WTC11 (cell line): ENCODE measurements around the gene ABCA12. TPM values are rescaled to one million over a fixed set of nuclear protein-coding genes. Genes with fewer than 3 reads are reported as not detected.

Source experiments
- ATAC-seq: fragments of 200-7000 bp; cut with Tn5 transposase; 2 replicates; pipeline ENCODE4 v1.10.0; 2021; ENCODE audit warnings: mild to moderate bottlenecking, moderate library complexity
- CTCF ChIA-PET: fragments of 300-600 bp; sonication (Branson Sonifier 250); formaldehyde crosslinking; loops from one replicate; lab custom pipeline; 2021; ENCODE audit warnings: antibody characterized with exemption; lab: Charles Lee
- POLR2A ChIA-PET: fragments of 350-600 bp; sonication (Branson Sonifier 250); formaldehyde crosslinking; loops from one replicate; lab custom pipeline; 2021; ENCODE audit warnings: antibody characterized with exemption; lab: Charles Lee
- DNase-seq: peaks from one replicate; pipeline ENCODE4 v3.0.0; 2021; ENCODE audit warnings: low spot score
- H3K27ac Mint-ChIP-seq: 2 replicates; pipeline ENCODE4 v1.8.0; 2021; ENCODE audit warnings: mixed read lengths
- H3K27me3 Mint-ChIP-seq: 2 replicates; pipeline ENCODE4 v1.8.0; 2021; ENCODE audit warnings: low read depth, mild to moderate bottlenecking, moderate library complexity, mixed read lengths
- H3K36me3 Mint-ChIP-seq: 2 replicates; pipeline ENCODE4 v1.8.0; 2021; ENCODE audit warnings: mixed read lengths
- H3K4me1 Mint-ChIP-seq: 2 replicates; pipeline ENCODE4 v1.8.0; 2022; ENCODE audit warnings: mixed read lengths
- H3K4me3 Mint-ChIP-seq: 2 replicates; pipeline ENCODE4 v1.8.0; 2021; ENCODE audit warnings: mild to moderate bottlenecking, moderate library complexity, mixed read lengths
- H3K9me3 Mint-ChIP-seq: 2 replicates; pipeline ENCODE4 v1.8.0; 2021; ENCODE audit warnings: mixed read lengths
- ATF6 ChIP-seq: sonication (generic); formaldehyde crosslinking; IDR thresholded peaks from 2 replicates; pipeline ENCODE4 v1.8.1; 2023; ENCODE audit warnings: mild to moderate bottlenecking, missing genetic modification reagents
- CDX4 ChIP-seq: fragments of 250-450 bp; sonication (Bioruptor Pico); IDR thresholded peaks from 2 replicates; pipeline ENCODE4 v1.9.0; 2021; ENCODE audit warnings: moderate library complexity, mild to moderate bottlenecking, inconsistent platforms, borderline replicate concordance
- CREB1 ChIP-seq: sonication (generic); formaldehyde crosslinking; IDR thresholded peaks from 2 replicates; pipeline ENCODE4 v1.8.0; 2023; ENCODE audit warnings: mild to moderate bottlenecking, missing genetic modification reagents
- E2F1 ChIP-seq: sonication (generic); formaldehyde crosslinking; IDR thresholded peaks from 2 replicates; pipeline ENCODE4 v1.8.0; 2022; ENCODE audit warnings: mild to moderate bottlenecking, missing genetic modification reagents
- E2F4 ChIP-seq: sonication (generic); formaldehyde crosslinking; IDR thresholded peaks from 2 replicates; pipeline ENCODE4 v1.8.1; 2022; ENCODE audit warnings: low read depth, mild to moderate bottlenecking, moderate library complexity, missing genetic modification reagents, borderline replicate concordance
- FOXP4 ChIP-seq: sonication (generic); formaldehyde crosslinking; IDR thresholded peaks from 2 replicates; pipeline ENCODE4 v1.8.0; 2022; ENCODE audit warnings: mild to moderate bottlenecking, missing genetic modification reagents
- GRHL2 ChIP-seq: fragments of 250-450 bp; sonication (Bioruptor Pico); IDR thresholded peaks from 2 replicates; pipeline ENCODE4 v1.8.0; 2022; ENCODE audit warnings: mild to moderate bottlenecking, moderate library complexity; ENCODE audit not compliant: insufficient replicate concordance, severe bottlenecking
- GTF2I ChIP-seq: fragments of 250-450 bp; sonication (Bioruptor Pico); conservative IDR thresholded peaks from 2 replicates; pipeline ENCODE4 v1.4.0; 2021; ENCODE audit warnings: mild to moderate bottlenecking
- IRF1 ChIP-seq: sonication (generic); formaldehyde crosslinking; IDR thresholded peaks from 2 replicates; pipeline ENCODE4 v1.8.0; 2023; ENCODE audit warnings: missing genetic modification reagents
- IRF2 ChIP-seq: sonication (generic); formaldehyde crosslinking; IDR thresholded peaks from 2 replicates; pipeline ENCODE4 v1.8.0; 2022; ENCODE audit warnings: low read depth, missing genetic modification reagents, borderline replicate concordance
- JUN ChIP-seq: sonication (generic); formaldehyde crosslinking; IDR thresholded peaks from 2 replicates; pipeline ENCODE4 v1.8.0; 2023; ENCODE audit warnings: mild to moderate bottlenecking, missing genetic modification reagents
- MYBL2 ChIP-seq: sonication (generic); formaldehyde crosslinking; IDR thresholded peaks from 2 replicates; pipeline ENCODE4 v1.8.1; 2023; ENCODE audit warnings: mild to moderate bottlenecking, moderate library complexity, missing genetic modification reagents
- NFATC4 ChIP-seq: fragments of 250-450 bp; sonication (Bioruptor Pico); IDR thresholded peaks from 2 replicates; pipeline ENCODE4 v1.9.0; 2021; ENCODE audit warnings: mild to moderate bottlenecking
- NFE2L1 ChIP-seq: sonication (generic); formaldehyde crosslinking; IDR thresholded peaks from 2 replicates; pipeline ENCODE4 v1.8.1; 2023; ENCODE audit warnings: missing genetic modification reagents
- RORB ChIP-seq: fragments of 250-450 bp; sonication (Bioruptor Pico); IDR thresholded peaks from 2 replicates; pipeline ENCODE4 v1.9.0; 2021; ENCODE audit warnings: mild to moderate bottlenecking
- SOX15 ChIP-seq: fragments of 250-450 bp; sonication (Bioruptor Pico); IDR thresholded peaks from 2 replicates; pipeline ENCODE4 v1.9.0; 2021; ENCODE audit warnings: mild to moderate bottlenecking
- ZSCAN18 ChIP-seq: fragments of 250-450 bp; sonication (Bioruptor Pico); IDR thresholded peaks from 2 replicates; pipeline ENCODE4 v2.1.2; 2022; ENCODE audit warnings: mild to moderate bottlenecking, moderate library complexity
- total RNA-seq: library from RNA; stranded (reverse); gene quantifications from 3 replicates; pipeline ENCODE4 v1.2.3, GENCODE V29; 2021

ABCA12 gene
- total RNA-seq, 1 experiment from 2014 or later = 0.04 TPM

GRCh38 chr2:215107216-215108056 lies 31.0 kb downstream of the ABCA12 start (continued):
- TF ChIP-seq ATF6 (CRISPR knock-in tag) = no peak
- TF ChIP-seq IRF1 (CRISPR knock-in tag) = no peak
- TF ChIP-seq CDX4 = no peak
- TF ChIP-seq, all 79 proteins: peak for 0

- Mint-ChIP-seq H3K27me3 (no peaks in the 10 kb centered on the region), H3K4me1 (no peaks in the 10 kb centered on the region), H3K27ac (no peak overlapping the region), H3K36me3 (no peaks in the 10 kb centered on the region), H3K4me3 (no peak overlapping the region), H3K9me3 (no peaks in the 10 kb centered on the region)
- no peak for ATAC-seq
- TF ChIP-seq NFATC4 (no peak), CDX4 (no peak), GRHL2 (CRISPR knock-in tag) (no peak), RORB (CRISPR knock-in tag) (no peak), NFE2L1 (CRISPR knock-in tag) (no peak), ZSCAN18 (no peak), E2F4 (CRISPR knock-in tag) (no peak), GTF2I (no peak), CREB1 (CRISPR knock-in tag) (no peak), JUN (CRISPR knock-in tag) (no peak)
- DNase-seq = no peak
- ChIA-PET POLR2A (no interaction called here), CTCF (no interaction called here)
Measured at GRCh38 chr2:215105607-215106354, 32.6 kb downstream of the ABCA12 start.

GRCh38 chr2:215104226-215104625 lies 34.2 kb downstream of the ABCA12 start:
- ChIA-PET CTCF (no interaction called here), POLR2A (interaction anchor here (0.6 kb wide), 1 partner anchor 509 kb away, joined by 3 read pairs; no protein-coding TSS in a partner anchor)
- ATAC-seq = no peak
- TF ChIP-seq E2F4 (CRISPR knock-in tag) (no peak), IRF1 (CRISPR knock-in tag) (no peak), FOXP4 (no peak), SOX15 (CRISPR knock-in tag) (no peak), MYBL2 (no peak), E2F1 (no peak), GTF2I (no peak), IRF2 (CRISPR knock-in tag) (no peak)
- no peaks in the 10 kb centered on the region for H3K9me3 Mint-ChIP-seq
- no peaks in the 10 kb centered on the region for H3K4me1 Mint-ChIP-seq
- H3K36me3 Mint-ChIP-seq = no peaks in the 10 kb centered on the region
- H3K27ac Mint-ChIP-seq = no peak overlapping the region
- no peaks in the 10 kb centered on the region for H3K27me3 Mint-ChIP-seq
- H3K4me3 Mint-ChIP-seq = no peak overlapping the region
- no peak for DNase-seq
